ENCODE results near the gene ZMYND11. TPM values are rescaled to one million over a fixed set of nuclear protein-coding genes. Genes with fewer than 3 reads are reported as not detected.

Gene ZMYND11
- polyA plus RNA-seq, 3 donors, result 7.0 to 11.8 (median 8.8) TPM

DNA sequence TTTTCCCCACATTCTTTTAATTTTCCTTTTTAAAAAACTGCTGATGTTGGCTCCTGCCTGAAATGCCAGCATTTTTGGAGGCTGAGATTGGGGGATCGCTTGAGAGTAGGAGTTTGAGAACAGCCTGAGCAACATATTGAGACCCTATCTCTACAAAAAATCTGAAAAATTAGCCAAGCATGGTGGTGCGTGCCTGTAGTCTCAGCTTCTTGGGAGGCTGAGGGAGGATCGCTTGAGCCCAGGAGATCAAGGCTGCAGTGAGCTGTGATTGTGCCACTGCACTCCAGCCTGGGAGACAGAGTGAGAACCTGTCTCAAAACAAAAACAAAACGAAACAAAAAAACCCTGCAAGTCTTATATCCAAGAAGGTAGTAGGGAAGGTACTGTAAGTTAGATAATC lies 51.7 kb downstream of the ZMYND11 start:
- peaks cover 5 to 20% (median 9%) of the 10 kb centered on the region in 7 donors for H3K9me3 Mint-ChIP-seq
- Histone ChIP-seq H3K4me1 (ENCODE audit: control insufficient read depth in 1 of 2, insufficient read depth in 2 of 2, low read length in 2 of 2) (no peaks in the 10 kb centered on the region), H3K4me3 (replicated peaks in 1 of 3; ENCODE audit: low read depth in 2 of 3, low read length in 3 of 3) (no peak overlapping the region), H3K27ac (ENCODE audit: low read depth in 1 of 2, low read length in 2 of 2) (no peak overlapping the region), H3K79me2 (ENCODE audit: insufficient read depth, low read length) (no peaks in the 10 kb centered on the region), H3K36me3 (replicated peaks in 1 of 2; ENCODE audit: control insufficient read depth in 1 of 2, insufficient read depth in 2 of 2, low read length in 2 of 2) (peaks cover 0 to 18% of the 10 kb centered on the region in 2 donors), H3K27me3 (ENCODE audit: control insufficient read depth in 2 of 2, insufficient read depth in 2 of 2, low read length in 2 of 2) (no peaks in the 10 kb centered on the region), H3K9me3 (replicated peaks in 1 of 2; ENCODE audit: control insufficient read depth in 1 of 2, insufficient read depth in 1 of 2, low read length in 2 of 2) (peaks cover 2 to 14% of the 10 kb centered on the region in 2 donors), H3K9ac (ENCODE audit: insufficient read depth, low read length, poor library complexity, severe bottlenecking) (no peak overlapping the region), H2AFZ (ENCODE audit: insufficient read depth, low read depth, low read length, poor library complexity, severe bottlenecking) (no peak overlapping the region), H4K20me1 (ENCODE audit: insufficient read depth, low read length) (no peaks in the 10 kb centered on the region), H3K4me2 (replicated peaks; ENCODE audit: extremely low read depth, low read length, poor library complexity, severe bottlenecking) (no peak overlapping the region)
- peak overlapping the region in 1 of 7 donors; percentile 4 for H3K27ac Mint-ChIP-seq
- peaks cover 39 to 42% of the 10 kb centered on the region in 2 donors for H3K36me3 Mint-ChIP-seq
- no peak for DNase-seq
- intact Hi-C loops (cut with micrococcal nuclease), result no loop called here
- H3K4me3 Mint-ChIP-seq, result no peak overlapping the region
- WGBS (ENCODE audit: insufficient coverage), result no CpG with 5 or more reads among the region's 4 CpGs
- no peaks in the 10 kb centered on the region for H3K27me3 Mint-ChIP-seq (ENCODE audit: low read depth in 3 of 3)
- TF ChIP-seq, protein P1, sequence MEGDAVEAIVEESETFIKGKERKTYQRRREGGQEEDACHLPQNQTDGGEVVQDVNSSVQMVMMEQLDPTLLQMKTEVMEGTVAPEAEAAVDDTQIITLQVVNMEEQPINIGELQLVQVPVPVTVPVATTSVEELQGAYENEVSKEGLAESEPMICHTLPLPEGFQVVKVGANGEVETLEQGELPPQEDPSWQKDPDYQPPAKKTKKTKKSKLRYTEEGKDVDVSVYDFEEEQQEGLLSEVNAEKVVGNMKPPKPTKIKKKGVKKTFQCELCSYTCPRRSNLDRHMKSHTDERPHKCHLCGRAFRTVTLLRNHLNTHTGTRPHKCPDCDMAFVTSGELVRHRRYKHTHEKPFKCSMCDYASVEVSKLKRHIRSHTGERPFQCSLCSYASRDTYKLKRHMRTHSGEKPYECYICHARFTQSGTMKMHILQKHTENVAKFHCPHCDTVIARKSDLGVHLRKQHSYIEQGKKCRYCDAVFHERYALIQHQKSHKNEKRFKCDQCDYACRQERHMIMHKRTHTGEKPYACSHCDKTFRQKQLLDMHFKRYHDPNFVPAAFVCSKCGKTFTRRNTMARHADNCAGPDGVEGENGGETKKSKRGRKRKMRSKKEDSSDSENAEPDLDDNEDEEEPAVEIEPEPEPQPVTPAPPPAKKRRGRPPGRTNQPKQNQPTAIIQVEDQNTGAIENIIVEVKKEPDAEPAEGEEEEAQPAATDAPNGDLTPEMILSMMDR (IDR thresholded peaks at IDR 0.05), result no peak
- peaks cover 2% of the 10 kb centered on the region for H3K4me1 Mint-ChIP-seq

DNA sequence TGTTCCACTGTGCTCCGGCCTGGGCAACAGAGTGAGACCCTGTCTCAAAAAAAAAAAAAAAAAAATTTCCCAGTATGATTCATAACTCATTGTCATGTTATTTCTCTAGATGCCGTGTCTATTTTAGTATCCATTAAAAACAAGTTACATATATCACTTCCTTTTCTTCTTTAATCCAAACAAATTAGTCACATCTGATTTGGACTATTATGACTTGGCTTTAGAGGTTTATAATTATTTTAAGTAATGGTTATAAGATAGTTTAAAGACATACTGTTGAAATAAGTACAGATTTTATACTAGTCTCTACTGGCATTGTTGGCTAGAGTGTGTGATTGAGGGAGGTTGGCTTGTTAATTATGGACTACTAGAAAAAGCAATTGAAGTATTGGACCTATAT lies 53.3 kb downstream of the ZMYND11 start:
- Histone ChIP-seq H4K20me1 (ENCODE audit: insufficient read depth, low read length) (no peaks in the 10 kb centered on the region), H3K9me3 (replicated peaks in 1 of 2; ENCODE audit: control insufficient read depth in 1 of 2, insufficient read depth in 1 of 2, low read length in 2 of 2) (peaks cover 2 to 11% of the 10 kb centered on the region in 2 donors), H3K79me2 (ENCODE audit: insufficient read depth, low read length) (no peaks in the 10 kb centered on the region), H3K36me3 (replicated peaks in 1 of 2; ENCODE audit: control insufficient read depth in 1 of 2, insufficient read depth in 2 of 2, low read length in 2 of 2) (peaks cover 0 to 4% of the 10 kb centered on the region in 2 donors), H3K4me2 (replicated peaks; ENCODE audit: extremely low read depth, low read length, poor library complexity, severe bottlenecking) (no peak overlapping the region), H3K27ac (ENCODE audit: low read depth in 1 of 2, low read length in 2 of 2) (no peak overlapping the region), H3K4me3 (replicated peaks in 1 of 3; ENCODE audit: low read depth in 2 of 3, low read length in 3 of 3) (no peak overlapping the region), H3K9ac (ENCODE audit: insufficient read depth, low read length, poor library complexity, severe bottlenecking) (no peak overlapping the region), H2AFZ (ENCODE audit: insufficient read depth, low read depth, low read length, poor library complexity, severe bottlenecking) (no peak overlapping the region), H3K4me1 (ENCODE audit: control insufficient read depth in 1 of 2, insufficient read depth in 2 of 2, low read length in 2 of 2) (no peaks in the 10 kb centered on the region), H3K27me3 (ENCODE audit: control insufficient read depth in 2 of 2, insufficient read depth in 2 of 2, low read length in 2 of 2) (no peaks in the 10 kb centered on the region)
- TF ChIP-seq, protein P1 (IDR thresholded peaks at IDR 0.05), result no peak
- no peak for DNase-seq
- no CpG with 5 or more reads among the region's 2 CpGs for WGBS (ENCODE audit: insufficient coverage)
- H3K4me3 Mint-ChIP-seq, result no peak overlapping the region
- H3K4me1 Mint-ChIP-seq, result peaks cover 2% of the 10 kb centered on the region
- intact Hi-C loops (cut with micrococcal nuclease), result no loop called here
- H3K27me3 Mint-ChIP-seq (ENCODE audit: low read depth in 3 of 3), result no peaks in the 10 kb centered on the region
- peaks cover 5 to 16% (median 7%) of the 10 kb centered on the region in 7 donors for H3K9me3 Mint-ChIP-seq
- H3K27ac Mint-ChIP-seq, result peak overlapping the region in 1 of 7 donors; percentile 3
- peaks cover 35 to 39% of the 10 kb centered on the region in 2 donors for H3K36me3 Mint-ChIP-seq
